GM12892 (cell line): Measurements from ENCODE around the gene CISD3.

Source experiments
- POLR2A ChIP-seq: IDR thresholded peaks from 2 replicates; pipeline ENCODE4 v1.6.1; 2011; ENCODE audit warnings: low read depth, low read length, control low read depth
- POLR2AphosphoS5 ChIP-seq: IDR thresholded peaks from 2 replicates; pipeline ENCODE4 v1.6.1; 2011; ENCODE audit warnings: low read depth, low read length, control low read depth
- TAF1 ChIP-seq: IDR thresholded peaks from 2 replicates; pipeline ENCODE4 v1.6.1; 2011; ENCODE audit warnings: low read depth, mild to moderate bottlenecking, control low read depth, low read length, borderline replicate concordance

- no peak for TF ChIP-seq POLR2A
- TF ChIP-seq TAF1 = no peak
- TF ChIP-seq POLR2AphosphoS5 = no peak
Measured at GRCh38 chr17:38709864-38710603, 20.1 kb upstream of the CISD3 start.
